Measurements from ENCODE around the gene CEMIP2. TPM values are rescaled to one million over a fixed set of nuclear protein-coding genes. Genes with fewer than 3 reads are reported as not detected.

CEMIP2 gene, protein sequence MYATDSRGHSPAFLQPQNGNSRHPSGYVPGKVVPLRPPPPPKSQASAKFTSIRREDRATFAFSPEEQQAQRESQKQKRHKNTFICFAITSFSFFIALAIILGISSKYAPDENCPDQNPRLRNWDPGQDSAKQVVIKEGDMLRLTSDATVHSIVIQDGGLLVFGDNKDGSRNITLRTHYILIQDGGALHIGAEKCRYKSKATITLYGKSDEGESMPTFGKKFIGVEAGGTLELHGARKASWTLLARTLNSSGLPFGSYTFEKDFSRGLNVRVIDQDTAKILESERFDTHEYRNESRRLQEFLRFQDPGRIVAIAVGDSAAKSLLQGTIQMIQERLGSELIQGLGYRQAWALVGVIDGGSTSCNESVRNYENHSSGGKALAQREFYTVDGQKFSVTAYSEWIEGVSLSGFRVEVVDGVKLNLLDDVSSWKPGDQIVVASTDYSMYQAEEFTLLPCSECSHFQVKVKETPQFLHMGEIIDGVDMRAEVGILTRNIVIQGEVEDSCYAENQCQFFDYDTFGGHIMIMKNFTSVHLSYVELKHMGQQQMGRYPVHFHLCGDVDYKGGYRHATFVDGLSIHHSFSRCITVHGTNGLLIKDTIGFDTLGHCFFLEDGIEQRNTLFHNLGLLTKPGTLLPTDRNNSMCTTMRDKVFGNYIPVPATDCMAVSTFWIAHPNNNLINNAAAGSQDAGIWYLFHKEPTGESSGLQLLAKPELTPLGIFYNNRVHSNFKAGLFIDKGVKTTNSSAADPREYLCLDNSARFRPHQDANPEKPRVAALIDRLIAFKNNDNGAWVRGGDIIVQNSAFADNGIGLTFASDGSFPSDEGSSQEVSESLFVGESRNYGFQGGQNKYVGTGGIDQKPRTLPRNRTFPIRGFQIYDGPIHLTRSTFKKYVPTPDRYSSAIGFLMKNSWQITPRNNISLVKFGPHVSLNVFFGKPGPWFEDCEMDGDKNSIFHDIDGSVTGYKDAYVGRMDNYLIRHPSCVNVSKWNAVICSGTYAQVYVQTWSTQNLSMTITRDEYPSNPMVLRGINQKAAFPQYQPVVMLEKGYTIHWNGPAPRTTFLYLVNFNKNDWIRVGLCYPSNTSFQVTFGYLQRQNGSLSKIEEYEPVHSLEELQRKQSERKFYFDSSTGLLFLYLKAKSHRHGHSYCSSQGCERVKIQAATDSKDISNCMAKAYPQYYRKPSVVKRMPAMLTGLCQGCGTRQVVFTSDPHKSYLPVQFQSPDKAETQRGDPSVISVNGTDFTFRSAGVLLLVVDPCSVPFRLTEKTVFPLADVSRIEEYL (N-terminal part only)
- 18.4 and 27.3 TPM in 2 replicates for total RNA-seq

DNA sequence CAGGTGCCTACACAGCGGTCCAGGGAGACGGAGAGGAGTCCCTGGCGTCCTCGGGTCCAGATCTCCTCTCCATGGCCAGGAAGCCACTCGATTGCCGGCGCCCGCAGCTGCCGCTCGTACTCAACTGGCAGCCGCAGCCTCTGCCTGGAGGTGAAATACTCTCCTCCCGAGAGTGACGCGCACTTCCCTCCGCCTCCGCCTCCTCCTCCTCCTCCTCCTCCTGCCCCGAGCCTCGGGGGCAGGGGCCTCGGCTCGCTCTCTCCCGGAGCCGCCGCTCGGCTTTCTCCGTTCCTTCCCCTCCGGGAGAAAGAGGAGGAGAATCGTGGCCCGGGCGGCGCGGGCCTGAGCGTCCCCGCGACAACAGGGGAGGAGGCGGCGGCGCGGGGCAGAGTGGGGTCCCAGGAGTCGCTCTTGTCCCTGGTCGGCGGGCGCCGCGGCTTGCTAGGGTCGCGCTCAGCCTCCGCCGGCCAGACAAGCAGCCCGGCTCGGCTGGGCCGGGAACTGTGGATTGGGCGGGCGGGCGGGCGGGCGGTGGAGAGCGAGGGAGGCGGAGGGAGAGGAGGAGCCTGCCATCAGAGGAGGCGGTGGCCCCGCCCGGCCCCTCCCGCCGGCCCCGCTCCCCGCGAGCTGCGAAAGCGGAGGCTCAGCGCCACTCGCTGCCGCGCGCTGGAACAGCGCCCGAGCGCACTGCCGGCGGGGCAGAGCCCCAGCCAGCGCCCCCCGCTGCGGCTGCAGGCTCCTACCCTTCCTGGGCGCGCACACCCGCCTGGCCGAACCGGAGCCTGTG, at the start of gene CEMIP2:
Gene CEMIP2, minus strand, starts transcription at position 126 of the 787 bp plus-strand sequence. CDS start 18,140 bp downstream, outside the sequence.

Other genes with a start within 250 kb of the CEMIP2 start
- 9.1 and 15.6 TPM in 2 replicates for gene ABHD17B, start 142.7 kb upstream of the CEMIP2 start, total RNA-seq
- 9.6 and 10.6 TPM in 2 replicates for gene C9orf85, start 143.1 kb upstream of the CEMIP2 start, total RNA-seq

Data from pericardium fibroblast (primary cell).